ENCODE data around the gene AP3D1. TPM values are rescaled to one million over a fixed set of nuclear protein-coding genes. Genes with fewer than 3 reads are reported as not detected.
A peak's percentile ranks its signal among the peaks of the same experiment; 100 is the strongest.
"Not testable (repeated sequence)": the region's sequence is repeated elsewhere in the genome, so short reads cannot be mapped to it uniquely, and the experiment has no call there.

AP3D1 gene
- total and polyA plus RNA-seq, 10 donors = 32.8 to 112 (median 96.2) TPM

DNA sequence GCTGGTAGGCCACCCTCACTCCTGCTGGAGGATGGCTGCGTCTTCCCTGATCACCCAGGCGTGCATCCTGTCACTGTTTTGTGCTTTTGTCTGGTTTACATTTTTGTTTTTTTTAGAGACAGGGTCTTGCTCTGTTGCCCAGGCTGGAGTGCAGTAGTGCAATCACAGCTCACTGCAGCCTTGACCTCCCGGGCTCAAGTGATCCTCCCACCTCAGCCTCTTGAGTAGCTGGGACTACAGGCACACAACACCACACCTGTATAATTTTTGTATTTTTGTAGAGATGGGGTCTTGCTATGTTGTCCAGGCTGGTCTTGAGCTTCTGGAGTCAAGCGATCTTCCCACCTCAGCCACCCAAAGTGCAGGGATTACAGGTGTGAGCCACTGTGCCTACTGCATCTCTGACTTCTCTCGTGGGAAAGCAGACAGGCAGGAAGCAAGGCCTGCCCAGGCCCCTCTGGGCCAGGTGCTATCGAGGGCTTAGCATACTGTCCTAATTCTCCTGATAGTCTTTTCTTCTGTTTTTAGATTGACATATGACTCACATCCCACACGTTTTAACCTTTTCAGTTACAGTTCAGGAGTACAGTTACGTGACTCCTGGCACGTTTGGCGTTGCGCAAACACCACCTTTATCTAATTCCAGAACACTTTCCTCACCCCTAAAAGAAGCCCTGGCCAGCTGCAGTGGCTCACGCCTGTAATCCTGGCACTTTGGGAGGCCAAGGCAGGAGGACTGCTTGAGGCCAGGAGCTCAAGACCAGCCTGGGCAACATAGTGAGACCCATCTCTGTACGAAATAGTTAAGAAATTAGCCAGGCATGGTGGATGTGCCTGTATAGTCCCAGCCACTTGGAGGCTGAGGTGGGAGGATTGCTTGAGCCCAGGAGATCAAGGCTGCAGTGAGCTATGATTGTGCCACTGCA, 64.4 kb downstream of the AP3D1 start:
- H3K27me3 ChIP-seq (replicated peaks in 1 of 7); DNase-seq: not testable (repeated sequence)

DNA sequence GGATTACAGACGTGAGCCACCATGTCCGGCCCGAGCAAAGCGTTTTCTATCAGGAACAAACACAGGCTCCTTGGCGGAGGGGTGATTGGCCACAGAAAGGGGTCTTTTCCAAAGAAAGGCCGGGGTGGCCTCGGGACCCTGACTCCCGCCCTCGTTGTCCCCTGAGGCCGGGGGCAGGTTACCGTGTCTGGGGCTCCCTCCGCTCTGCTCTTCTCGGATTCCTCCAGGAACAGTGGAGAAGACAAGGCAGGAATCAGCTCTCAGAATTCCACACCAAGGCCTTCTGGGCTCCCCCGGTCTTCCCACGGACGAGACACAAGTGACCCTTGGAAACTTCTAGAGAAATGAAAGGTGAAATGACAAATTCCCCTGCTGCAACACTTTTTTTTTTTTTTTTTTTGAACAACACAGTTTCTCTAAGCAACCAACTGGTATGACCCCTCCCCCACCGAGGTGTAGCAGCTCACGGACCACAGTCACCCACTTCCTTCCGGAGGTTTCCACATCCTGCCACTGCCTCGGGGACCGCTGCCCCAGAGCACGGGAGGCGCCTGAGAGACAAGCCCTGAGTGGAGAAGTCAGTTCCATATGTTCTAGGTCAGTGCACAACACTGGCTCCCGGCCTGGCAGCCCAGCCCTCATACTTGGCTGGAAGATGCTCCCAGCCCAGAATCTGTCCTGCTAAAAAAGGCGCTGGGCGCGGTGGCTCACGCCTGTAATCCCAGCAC, 66.2 kb downstream of the AP3D1 start:
- Histone ChIP-seq H3K4me1 (peaks cover 59 to 100% (median 88%) of the 10 kb centered on the region in 6 donors), H3K4me3 (peak overlapping the region; percentile 58 to 93 (median 72))
- peak; percentile 97 for DNase-seq

More for the DNA sequence above, 64.4 kb downstream of the AP3D1 start:
- 43 to 55% (median 47%) methylated on average over 13 of the region's 13 CpGs for WGBS, 5 donors
- Histone ChIP-seq H3K27ac (peak overlapping the region; percentile 83 to 98 (median 95)), H3K4me1 (peaks cover 66 to 100% (median 88%) of the 10 kb centered on the region in 6 donors), H3K36me3 (peaks cover 0 to 39% (median 0%) of the 10 kb centered on the region in 6 donors), H3K4me3 (peak overlapping the region in 2 of 8 donors; percentile 11 to 93)
- intact Hi-C loops (cut with DNase I; ENCODE audit: low total_unique reads); H3K9me3 ChIP-seq: not testable (repeated sequence)
- TF ChIP-seq POLR2AphosphoS5 (IDR thresholded peaks at IDR 0.05) = peak in 1 of 3 donors; percentile 76

DNA sequence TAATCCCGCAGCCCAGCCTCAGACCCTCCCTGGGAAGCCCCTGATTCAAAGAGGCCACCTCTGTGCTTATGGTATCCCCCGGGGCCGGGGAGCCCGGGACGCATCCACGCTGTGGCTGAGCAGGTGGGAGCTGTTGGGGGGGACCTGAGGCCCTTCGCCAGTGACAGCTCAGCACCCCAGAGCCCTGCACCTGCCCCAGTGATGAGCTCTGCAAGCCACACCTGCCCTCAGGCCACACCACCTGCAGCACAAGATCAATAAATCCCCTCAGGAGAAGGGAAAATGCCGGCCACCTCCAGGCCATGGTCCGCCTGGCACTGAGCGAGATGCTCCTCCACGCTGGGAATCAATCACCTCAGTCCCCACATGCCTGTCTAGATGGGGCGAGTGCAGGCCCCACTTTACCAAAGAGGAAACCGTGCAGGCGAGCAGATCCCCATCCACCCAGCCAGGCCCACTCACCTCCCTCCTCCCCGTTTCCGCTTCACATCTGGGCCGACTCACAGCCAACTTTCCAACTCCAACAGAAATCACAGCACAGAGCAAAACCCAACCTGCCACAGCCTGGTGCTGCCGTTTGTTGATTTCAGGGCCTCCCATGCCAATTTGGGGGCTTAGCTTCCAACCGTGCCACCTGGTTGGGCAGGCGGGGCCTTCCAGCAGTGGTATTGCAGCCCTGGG, 68.1 kb downstream of the AP3D1 start:
- peaks cover 44 to 100% (median 84%) of the 10 kb centered on the region in 6 donors for H3K4me1 ChIP-seq
- peak overlapping the region; percentile 58 to 93 (median 72) for H3K4me3 ChIP-seq
- peak; percentile 90 for DNase-seq
- WGBS, 5 donors = 12 to 40% (median 23%) methylated on average over 11 to 20 of the region's 20 CpGs
- no peaks in the 10 kb centered on the region for H3K27me3 ChIP-seq (replicated peaks in 1 of 7)
- H3K9me3 ChIP-seq = no peaks in the 10 kb centered on the region
- peak overlapping the region; percentile 83 to 98 (median 95) for H3K27ac ChIP-seq
- intact Hi-C loops (cut with DNase I; ENCODE audit: low total_unique reads) = no loop called here
- H3K36me3 ChIP-seq = peaks cover 0 to 62% (median 32%) of the 10 kb centered on the region in 6 donors
- TF ChIP-seq POLR2AphosphoS5 (IDR thresholded peaks at IDR 0.05) (peak; percentile 60 to 81 (median 76)), POLR2A (IDR thresholded peaks at IDR 0.05) (no peak)

More for the DNA sequence above, 66.2 kb downstream of the AP3D1 start:
- Histone ChIP-seq H3K9me3 (no peaks in the 10 kb centered on the region), H3K27ac (peak overlapping the region; percentile 83 to 98 (median 95)), H3K27me3 (replicated peaks in 1 of 7) (no peaks in the 10 kb centered on the region), H3K36me3 (peaks cover 0 to 50% (median 13%) of the 10 kb centered on the region in 6 donors)
- TF ChIP-seq, protein P1, sequence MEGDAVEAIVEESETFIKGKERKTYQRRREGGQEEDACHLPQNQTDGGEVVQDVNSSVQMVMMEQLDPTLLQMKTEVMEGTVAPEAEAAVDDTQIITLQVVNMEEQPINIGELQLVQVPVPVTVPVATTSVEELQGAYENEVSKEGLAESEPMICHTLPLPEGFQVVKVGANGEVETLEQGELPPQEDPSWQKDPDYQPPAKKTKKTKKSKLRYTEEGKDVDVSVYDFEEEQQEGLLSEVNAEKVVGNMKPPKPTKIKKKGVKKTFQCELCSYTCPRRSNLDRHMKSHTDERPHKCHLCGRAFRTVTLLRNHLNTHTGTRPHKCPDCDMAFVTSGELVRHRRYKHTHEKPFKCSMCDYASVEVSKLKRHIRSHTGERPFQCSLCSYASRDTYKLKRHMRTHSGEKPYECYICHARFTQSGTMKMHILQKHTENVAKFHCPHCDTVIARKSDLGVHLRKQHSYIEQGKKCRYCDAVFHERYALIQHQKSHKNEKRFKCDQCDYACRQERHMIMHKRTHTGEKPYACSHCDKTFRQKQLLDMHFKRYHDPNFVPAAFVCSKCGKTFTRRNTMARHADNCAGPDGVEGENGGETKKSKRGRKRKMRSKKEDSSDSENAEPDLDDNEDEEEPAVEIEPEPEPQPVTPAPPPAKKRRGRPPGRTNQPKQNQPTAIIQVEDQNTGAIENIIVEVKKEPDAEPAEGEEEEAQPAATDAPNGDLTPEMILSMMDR (IDR thresholded peaks at IDR 0.05 in 8 of 11, conservative IDR thresholded peaks at IDR 0.05 in 3 of 11) = peak in 2 of 11 experiments; percentile 10 to 18
- TF ChIP-seq POLR2AphosphoS5 (IDR thresholded peaks at IDR 0.05) = peak; percentile 92 to 97 (median 95)
- TF ChIP-seq POLR2A (IDR thresholded peaks at IDR 0.05) = no peak
- 15 to 31% (median 17%) methylated on average over 23 to 28 of the region's 28 CpGs for WGBS, 5 donors
- intact Hi-C loops (cut with DNase I; ENCODE audit: low total_unique reads) = no loop called here

DNA sequence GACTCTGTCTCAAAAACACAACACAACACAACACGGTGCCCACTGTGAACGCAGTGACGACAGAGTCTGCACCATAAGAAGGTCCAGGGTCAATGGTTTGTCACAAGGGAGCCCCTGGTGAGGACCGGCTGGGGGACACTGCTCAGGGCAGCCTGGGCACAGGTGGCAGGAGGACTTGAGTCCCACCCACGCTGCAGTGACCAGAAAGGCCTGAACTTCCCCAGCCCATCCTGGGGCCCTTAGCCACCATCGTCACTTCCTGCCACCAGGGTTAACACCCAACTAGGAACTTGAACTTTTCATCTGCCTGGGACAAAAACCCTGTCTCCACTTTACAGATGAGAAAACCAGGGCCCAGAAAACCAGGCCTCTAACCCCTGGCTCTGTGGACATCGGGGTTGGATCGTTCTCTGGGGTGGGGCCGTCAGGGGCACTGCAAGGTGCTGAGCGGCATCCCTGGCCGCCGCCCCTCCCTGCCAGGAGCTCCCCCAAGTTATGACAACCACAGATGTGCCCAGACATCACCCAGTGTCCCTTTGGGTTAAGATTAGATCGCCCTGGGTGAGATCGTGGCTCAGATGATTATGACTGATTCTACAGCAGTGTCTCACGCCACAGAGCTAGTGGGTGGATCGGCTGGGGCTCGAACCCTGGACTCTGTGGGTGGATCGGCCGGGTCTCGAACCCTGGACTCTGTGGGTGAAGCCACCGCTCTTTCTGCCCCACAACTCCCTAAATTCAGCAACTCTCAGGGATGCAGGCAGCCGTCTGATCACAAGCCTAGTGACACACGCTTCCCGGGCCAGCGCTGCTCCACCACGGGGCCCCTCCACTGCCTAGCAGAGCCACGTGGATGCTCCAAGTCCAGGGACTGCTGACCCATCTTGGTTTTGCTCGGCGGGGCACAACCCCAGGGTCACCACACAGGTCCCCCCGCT, 69.2 kb downstream of the AP3D1 start:
- Histone ChIP-seq H3K27ac (peak overlapping the region; percentile 83 to 98 (median 95)), H3K4me3 (peak overlapping the region; percentile 58 to 93 (median 72)), H3K9me3 (no peaks in the 10 kb centered on the region), H3K4me1 (peaks cover 32 to 100% (median 75%) of the 10 kb centered on the region in 6 donors), H3K27me3 (replicated peaks in 1 of 7) (no peaks in the 10 kb centered on the region), H3K36me3 (peaks cover 3 to 74% (median 44%) of the 10 kb centered on the region in 6 donors)
- WGBS, 5 donors = 53 to 61% (median 54%) methylated on average over 21 to 30 of the region's 30 CpGs
- no peak for TF ChIP-seq POLR2A (IDR thresholded peaks at IDR 0.05)
- TF ChIP-seq, protein P1 (IDR thresholded peaks at IDR 0.05 in 8 of 11, conservative IDR thresholded peaks at IDR 0.05 in 3 of 11) = peak in 6 of 11 experiments; percentile 9 to 42 (median 30)
- peak; percentile 55 to 75 (median 70) for TF ChIP-seq POLR2AphosphoS5 (IDR thresholded peaks at IDR 0.05)
- DNase-seq = peak; percentile 92
- intact Hi-C loops (cut with DNase I; ENCODE audit: low total_unique reads) = no loop called here

Measured in spleen (tissue), 11 donors.